ENCODE data around the gene PRSS36.

- TF ChIP-seq POLR2AphosphoS5 (IDR thresholded peaks at IDR 0.05; ENCODE audit: borderline replicate concordance, low read depth, low read length) (no peak), EZH2 (IDR thresholded peaks at IDR 0.05) (no peak), FOXP2 (optimal IDR thresholded peaks at IDR 0.05; ENCODE audit: control extremely low read depth, extremely low read length, insufficient read depth) (no peak)
These were observed 8.3 kb downstream of the PRSS36 start for GRCh38 chr16:31141489-31142108.
